A549 (cell line): Measurements from ENCODE around the gene TMEM121B. TPM values are rescaled to one million over a fixed set of nuclear protein-coding genes. Genes with fewer than 3 reads are reported as not detected.

ENCODE experiments used
- ATAC-seq, 2 experiments: fragments of 200-7000 bp in 1 of 2; fragments of >200 bp in 1 of 2; cut with Nextera tagmentation in 1 of 2; cut with Tn5 transposase in 1 of 2; 3 replicates each; pipeline versions ENCODE4 v1.8.0 to v1.9.1; 2018 to 2020; ENCODE audit warnings: mild to moderate bottlenecking in 1 of 2, moderate library complexity in 1 of 2
- CTCF ChIA-PET: fragments of 300-600 bp; sonication (Branson Sonifier 250); formaldehyde crosslinking; extraction: SDS; loops from one replicate; lab custom pipeline; 2021; ENCODE audit warnings: antibody characterized with exemption, inconsistent platforms; lab: Yijun Ruan, JAX
- POLR2A ChIA-PET: fragments of 350-600 bp; formaldehyde crosslinking; extraction: SDS; loops from one replicate; lab custom pipeline; 2021; ENCODE audit warnings: antibody characterized with exemption, inconsistent platforms; lab: Yijun Ruan, JAX
- DNase-seq, 2 experiments: peaks; one replicate each; pipeline versions ENCODE4 v3.0.0 to v3.0.0-alpha.2; 2011 to 2016; ENCODE audit warnings: low read depth in 1 of 2, low spot score in 1 of 2
- FAIRE-seq: peaks from 2 replicates; lab custom pipeline; 2011; peaks lifted over from hg19 to GRCh38; lab: Jason Lieb, UNC
- H3K27ac ChIP-seq, 2 experiments: fragments of >200 bp; sonication (Bioruptor Twin); formaldehyde crosslinking; 3 replicates each; pipeline ENCODE4 v1.5.1; 2016 to 2017
- H3K4me1 ChIP-seq: fragments of >200 bp; sonication (Bioruptor Twin); formaldehyde crosslinking; 3 replicates; pipeline ENCODE4 v1.6.1; 2016
- H3K4me2 ChIP-seq: fragments of >200 bp; sonication (Bioruptor Twin); formaldehyde crosslinking; 3 replicates; pipeline ENCODE4 v1.6.1; 2016
- H3K4me3 ChIP-seq: fragments of >200 bp; sonication (Bioruptor Twin); formaldehyde crosslinking; 3 replicates; pipeline ENCODE4 v1.5.1; 2016
- H3K9me3 ChIP-seq: fragments of >200 bp; sonication (Bioruptor Twin); formaldehyde crosslinking; 3 replicates; pipeline ENCODE4 v1.6.1; 2016
- ATOH8 ChIP-seq: fragments of 250-450 bp; sonication (Bioruptor Pico); IDR thresholded peaks from 2 replicates; pipeline ENCODE4 v1.5.0; 2020; ENCODE audit warnings: low read depth, mild to moderate bottlenecking, moderate library complexity
- BHLHE40 ChIP-seq: IDR thresholded peaks from 2 replicates; pipeline ENCODE4 v1.6.1; 2012; ENCODE audit warnings: low read depth, low read length, inconsistent platforms
- CBX2 ChIP-seq: fragments of 200-600 bp; sonication (generic); IDR thresholded peaks from 2 replicates; pipeline ENCODE4 v1.6.1; 2016; ENCODE audit warnings: low read depth, mild to moderate bottlenecking, borderline replicate concordance
- CBX8 ChIP-seq: fragments of 200-600 bp; sonication (generic); IDR thresholded peaks from 2 replicates; pipeline ENCODE4 v1.6.1; 2016
- CEBPB ChIP-seq, 2 experiments: fragments of >200 bp in 1 of 2; sonication (Bioruptor Twin) in 1 of 2; formaldehyde crosslinking in 1 of 2; IDR thresholded peaks; 2 replicates each; pipeline ENCODE4 v1.6.1; 2012 to 2016
- E2F6 ChIP-seq: IDR thresholded peaks from 2 replicates; pipeline ENCODE4 v1.6.1; 2012; ENCODE audit warnings: low read depth, borderline replicate concordance
- EHF ChIP-seq: fragments of 250-450 bp; sonication (Bioruptor Pico); IDR thresholded peaks from 2 replicates; pipeline ENCODE4 v1.5.0; 2020; ENCODE audit warnings: mild to moderate bottlenecking
- ESRRA ChIP-seq: fragments of 150-350 bp; IDR thresholded peaks from 2 replicates; pipeline ENCODE4 v1.6.1; 2014; ENCODE audit warnings: mild to moderate bottlenecking, low read length, borderline replicate concordance
- FOSB ChIP-seq: fragments of 250-450 bp; sonication (Bioruptor Pico); IDR thresholded peaks from 2 replicates; pipeline ENCODE4 v1.5.0; 2020; ENCODE audit warnings: mild to moderate bottlenecking, moderate library complexity
- HDAC2 ChIP-seq: fragments of 200-600 bp; sonication (generic); IDR thresholded peaks from 2 replicates; pipeline ENCODE4 v1.6.1; 2016
- HES2 ChIP-seq: fragments of >200 bp; sonication (Bioruptor Twin); formaldehyde crosslinking; IDR thresholded peaks from 2 replicates; pipeline ENCODE4 v1.6.1; 2016
- HOXB5 ChIP-seq: fragments of 250-450 bp; sonication (Bioruptor Pico); IDR thresholded peaks from 2 replicates; pipeline ENCODE4 v1.5.0; 2020; ENCODE audit warnings: mild to moderate bottlenecking, moderate library complexity
- JUN ChIP-seq, 2 experiments: fragments of >200 bp; sonication (Bioruptor Twin); formaldehyde crosslinking; IDR thresholded peaks; 2 replicates in 1 of 2; 3 replicates in 1 of 2; pipeline ENCODE4 v1.6.1; 2016 to 2017
- JUNB ChIP-seq: fragments of >200 bp; sonication (Bioruptor Twin); formaldehyde crosslinking; IDR thresholded peaks from 2 replicates; pipeline ENCODE4 v1.6.1; 2016
- KDM1A ChIP-seq: fragments of 200-600 bp; sonication (generic); IDR thresholded peaks from 2 replicates; pipeline ENCODE4 v1.6.1; 2016; ENCODE audit warnings: low read depth, mild to moderate bottlenecking
- MAFK ChIP-seq: fragments of 450-650 bp; IDR thresholded peaks from 2 replicates; pipeline ENCODE4 v1.6.1; 2014; ENCODE audit not compliant: partially characterized antibody
- MAX ChIP-seq: IDR thresholded peaks from 2 replicates; pipeline ENCODE4 v1.6.1; 2012
- MYC ChIP-seq: IDR thresholded peaks from 2 replicates; pipeline ENCODE4 v1.6.1; 2012; ENCODE audit warnings: mild to moderate bottlenecking, inconsistent platforms, low read length, improper control_type of control experiment, borderline replicate concordance
- NFE2L2 ChIP-seq: fragments of 150-350 bp; conservative IDR thresholded peaks from 2 replicates; pipeline ENCODE4 v1.6.1; 2014; ENCODE audit warnings: low read length
- PBX3 ChIP-seq: IDR thresholded peaks from 2 replicates; pipeline ENCODE4 v1.6.1; 2012
- POLR2AphosphoS2 ChIP-seq: conservative IDR thresholded peaks from 2 replicates; pipeline ENCODE4 v1.6.1; 2012; ENCODE audit warnings: low read length, improper control_type of control experiment, inconsistent platforms
- RARB ChIP-seq: fragments of 250-450 bp; sonication (Bioruptor Pico); IDR thresholded peaks from 2 replicates; pipeline ENCODE4 v1.8.0; 2021; ENCODE audit warnings: mild to moderate bottlenecking, moderate library complexity
- RNF2 ChIP-seq: fragments of 200-600 bp; sonication (generic); IDR thresholded peaks from 2 replicates; pipeline ENCODE4 v1.6.1; 2016; ENCODE audit warnings: low read depth, mild to moderate bottlenecking, antibody characterized with exemption, moderate library complexity, borderline replicate concordance
- SMC3 ChIP-seq: fragments of >200 bp; sonication (Bioruptor Twin); formaldehyde crosslinking; IDR thresholded peaks from 3 replicates; pipeline ENCODE4 v1.6.1; 2018; ENCODE audit warnings: inconsistent platforms
- ZNF302 ChIP-seq: fragments of 250-450 bp; sonication (Bioruptor Pico); IDR thresholded peaks from 2 replicates; pipeline ENCODE4 v1.9.0; 2021; ENCODE audit warnings: inconsistent platforms, mild to moderate bottlenecking, moderate library complexity
- ZSCAN20 ChIP-seq: fragments of 250-450 bp; sonication (Bioruptor Pico); IDR thresholded peaks from 2 replicates; pipeline ENCODE4 v1.8.0; 2022; ENCODE audit warnings: mild to moderate bottlenecking, moderate library complexity
- WGBS: methylation state at CpG from one replicate; pipeline ENCODE4 v1.1.6; 2017; ENCODE audit errors: missing lambda C conversion rate; 5-methylcytosine and 5-hydroxymethylcytosine counted together
- polyA plus RNA-seq, 4 experiments: library from polyadenylated mRNA; depleted of rRNA in 3 of 4; stranded (reverse); fragments of >200 nt; fragmentation: RNase III in 1 of 4; extraction: RNeasy Plus Mini Kit Qiagen cat#74134 plus additional on column Dnase treatment in 1 of 4; gene quantifications; 2 replicates in 3 of 4; 3 replicates in 1 of 4; pipeline ENCODE4 v1.2.3, GENCODE V29; 2011 to 2017
- TF ChIP-seq, protein P1 (sequence below): fragments of >200 bp; sonication (Bioruptor Twin); formaldehyde crosslinking; IDR thresholded peaks from 3 replicates; pipeline ENCODE4 v1.5.1; 2016
- TF ChIP-seq, protein P2 (sequence below): fragments of 150-350 bp; IDR thresholded peaks from 2 replicates; pipeline ENCODE4 v1.6.1; 2014; ENCODE audit warnings: low read depth, mild to moderate bottlenecking, low read length

Gene TMEM121B
- polyA plus RNA-seq, 2 of the 4 experiments (the other 2 are of a cell fraction) = 0.03 to 0.08 TPM

DNA sequence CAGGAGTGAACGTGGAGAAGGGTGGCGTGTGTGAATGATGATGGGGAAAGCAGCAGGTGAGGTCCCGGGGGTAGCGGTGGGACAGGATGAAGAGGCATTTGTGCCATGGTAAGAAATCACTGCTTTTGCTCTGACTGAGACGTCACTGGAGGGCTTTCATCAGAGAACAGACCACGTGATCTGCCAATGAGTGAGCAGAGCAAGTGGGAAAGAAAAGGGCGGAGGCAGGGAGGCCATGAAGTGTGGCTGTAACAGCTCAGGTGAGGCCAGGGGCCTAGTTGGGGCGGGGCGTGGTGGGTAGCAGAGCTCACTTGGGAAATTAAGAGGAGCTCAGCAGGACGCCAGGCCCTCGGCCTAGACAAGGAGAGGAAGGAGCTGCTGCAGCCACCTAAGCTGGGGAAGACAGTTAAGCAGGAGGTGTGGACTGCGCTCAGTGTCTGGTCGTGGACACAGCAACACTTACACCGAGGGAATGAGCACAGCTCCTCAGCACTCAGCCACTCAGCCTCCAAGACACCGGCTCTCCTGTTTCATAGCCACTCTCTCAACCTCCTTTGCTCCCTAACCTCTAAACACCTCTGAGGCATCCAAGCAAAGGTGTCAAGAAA, 14.1 kb upstream of the TMEM121B start:
- ATAC-seq (no peak), FAIRE-seq (no peak), DNase-seq (no peak)
- Histone ChIP-seq H3K4me2 (no peak overlapping the region), H3K27ac (no peak overlapping the region), H3K4me1 (no peaks in the 10 kb centered on the region), H3K4me3 (no peak overlapping the region), H3K9me3 (no peaks in the 10 kb centered on the region)
- TF ChIP-seq RNF2 = no peak
- TF ChIP-seq JUNB = no peak
- no peak for TF ChIP-seq BHLHE40
- TF ChIP-seq NFE2L2 = no peak
- no peak for TF ChIP-seq ATOH8 (CRISPR knock-in tag)
- TF ChIP-seq, protein P1, sequence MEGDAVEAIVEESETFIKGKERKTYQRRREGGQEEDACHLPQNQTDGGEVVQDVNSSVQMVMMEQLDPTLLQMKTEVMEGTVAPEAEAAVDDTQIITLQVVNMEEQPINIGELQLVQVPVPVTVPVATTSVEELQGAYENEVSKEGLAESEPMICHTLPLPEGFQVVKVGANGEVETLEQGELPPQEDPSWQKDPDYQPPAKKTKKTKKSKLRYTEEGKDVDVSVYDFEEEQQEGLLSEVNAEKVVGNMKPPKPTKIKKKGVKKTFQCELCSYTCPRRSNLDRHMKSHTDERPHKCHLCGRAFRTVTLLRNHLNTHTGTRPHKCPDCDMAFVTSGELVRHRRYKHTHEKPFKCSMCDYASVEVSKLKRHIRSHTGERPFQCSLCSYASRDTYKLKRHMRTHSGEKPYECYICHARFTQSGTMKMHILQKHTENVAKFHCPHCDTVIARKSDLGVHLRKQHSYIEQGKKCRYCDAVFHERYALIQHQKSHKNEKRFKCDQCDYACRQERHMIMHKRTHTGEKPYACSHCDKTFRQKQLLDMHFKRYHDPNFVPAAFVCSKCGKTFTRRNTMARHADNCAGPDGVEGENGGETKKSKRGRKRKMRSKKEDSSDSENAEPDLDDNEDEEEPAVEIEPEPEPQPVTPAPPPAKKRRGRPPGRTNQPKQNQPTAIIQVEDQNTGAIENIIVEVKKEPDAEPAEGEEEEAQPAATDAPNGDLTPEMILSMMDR = no peak
- no peak for TF ChIP-seq FOSB (CRISPR knock-in tag)
- TF ChIP-seq KDM1A = no peak
- TF ChIP-seq HDAC2 = no peak
- TF ChIP-seq ZSCAN20 (CRISPR knock-in tag) = no peak
- TF ChIP-seq CBX2 = no peak
- TF ChIP-seq HES2 = no peak
- TF ChIP-seq HOXB5 = no peak
- no peak for TF ChIP-seq RARB (CRISPR knock-in tag)
- TF ChIP-seq, protein P2, sequence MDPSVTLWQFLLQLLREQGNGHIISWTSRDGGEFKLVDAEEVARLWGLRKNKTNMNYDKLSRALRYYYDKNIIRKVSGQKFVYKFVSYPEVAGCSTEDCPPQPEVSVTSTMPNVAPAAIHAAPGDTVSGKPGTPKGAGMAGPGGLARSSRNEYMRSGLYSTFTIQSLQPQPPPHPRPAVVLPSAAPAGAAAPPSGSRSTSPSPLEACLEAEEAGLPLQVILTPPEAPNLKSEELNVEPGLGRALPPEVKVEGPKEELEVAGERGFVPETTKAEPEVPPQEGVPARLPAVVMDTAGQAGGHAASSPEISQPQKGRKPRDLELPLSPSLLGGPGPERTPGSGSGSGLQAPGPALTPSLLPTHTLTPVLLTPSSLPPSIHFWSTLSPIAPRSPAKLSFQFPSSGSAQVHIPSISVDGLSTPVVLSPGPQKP = no peak
- TF ChIP-seq E2F6 = no peak
- no peak for TF ChIP-seq ESRRA
- no peak for TF ChIP-seq MYC
- TF ChIP-seq POLR2AphosphoS2 = no peak
- ChIA-PET CTCF (interaction anchor here (1.4 to 1.8 kb wide), 2 partner anchors 10 to 36 kb away, joined by 3 to 4 read pairs; no protein-coding TSS in a partner anchor), POLR2A (no interaction called here)
- WGBS = 93% methylated on average over 15 of the region's 15 CpGs

- no peak overlapping the region for H3K4me2 ChIP-seq
- no peak overlapping the region for H3K27ac ChIP-seq
- no peaks in the 10 kb centered on the region for H3K9me3 ChIP-seq
- 79% methylated on average over 7 of the region's 7 CpGs for WGBS
- DNase-seq (no peak), ATAC-seq (no peak), FAIRE-seq (no peak)
- no peak overlapping the region for H3K4me3 ChIP-seq
- POLR2A ChIA-PET = no interaction called here
- H3K4me1 ChIP-seq = no peaks in the 10 kb centered on the region
- no peak for TF ChIP-seq SMC3
- no peak for TF ChIP-seq PBX3
- TF ChIP-seq CBX8 = no peak
- TF ChIP-seq MAFK = no peak
- no peak for TF ChIP-seq POLR2AphosphoS2
- no peak for TF ChIP-seq HDAC2
- TF ChIP-seq ZSCAN20 (CRISPR knock-in tag) = no peak
- TF ChIP-seq ZNF302 = no peak
- no peak for TF ChIP-seq MAX
- no peak for TF ChIP-seq RARB (CRISPR knock-in tag)
- no peak for TF ChIP-seq NFE2L2
- TF ChIP-seq, protein P2 = no peak
- no peak for TF ChIP-seq JUN (IDR thresholded peaks at IDR 0.05)
- no peak for TF ChIP-seq EHF
- no peak for TF ChIP-seq BHLHE40
- no peak for TF ChIP-seq CEBPB (IDR thresholded peaks at IDR 0.05)
- TF ChIP-seq, all 56 proteins: peak for 0
- CTCF ChIA-PET = interaction anchor here (1.4 kb wide), 1 partner anchor 38 kb away, joined by 8 read pairs; no protein-coding TSS in a partner anchor
Measured at GRCh38 chr22:17133137-17133536, 12.0 kb upstream of the TMEM121B start.
